Loucy (cell line): Measurements from ENCODE around the gene SLC30A2.

Source experiments
- H2AFZ ChIP-seq: fragments of 200-600 bp; sonication (generic); 2 replicates; pipeline ENCODE4 v1.6.0; 2016; ENCODE audit warnings: antibody characterized with exemption, mild to moderate bottlenecking, low read length, moderate library complexity
- H3F3A ChIP-seq: fragments of 200-600 bp; 2 replicates; pipeline ENCODE4 v1.6.0; 2016; ENCODE audit warnings: antibody characterized with exemption, low read depth, mild to moderate bottlenecking
- H3K27me3 ChIP-seq: fragments of 200-600 bp; sonication (generic); 2 replicates; pipeline ENCODE4 v1.6.1; 2014; ENCODE audit warnings: low read length, mild to moderate bottlenecking; ENCODE audit not compliant: insufficient read depth, poor library complexity, severe bottlenecking
- H3K36me3 ChIP-seq: fragments of 200-600 bp; sonication (generic); 2 replicates; pipeline ENCODE4 v1.6.1; 2016; ENCODE audit warnings: low read length; ENCODE audit not compliant: insufficient read depth
- H3K4me1 ChIP-seq: fragments of 200-600 bp; sonication (generic); 2 replicates; pipeline ENCODE4 v1.5.1; 2014; ENCODE audit warnings: low read length, mild to moderate bottlenecking; ENCODE audit not compliant: insufficient read depth, poor library complexity, severe bottlenecking
- H3K4me2 ChIP-seq: fragments of 200-600 bp; sonication (generic); 2 replicates; pipeline ENCODE4 v1.6.0; 2014; ENCODE audit warnings: antibody characterized with exemption, low read length, low read depth, mild to moderate bottlenecking; ENCODE audit not compliant: poor library complexity, severe bottlenecking
- H3K4me3 ChIP-seq: fragments of 200-600 bp; sonication (generic); 2 replicates; pipeline ENCODE4 v1.5.1; 2014; ENCODE audit warnings: low read length, mild to moderate bottlenecking, mixed read lengths; ENCODE audit not compliant: poor library complexity, severe bottlenecking
- H3K79me2 ChIP-seq: fragments of 200-600 bp; sonication (generic); 2 replicates; pipeline ENCODE4 v1.6.1; 2014; ENCODE audit warnings: low read length; ENCODE audit not compliant: insufficient read depth
- H3K9ac ChIP-seq: fragments of 200-600 bp; sonication (generic); 2 replicates; pipeline ENCODE4 v1.6.0; 2014; ENCODE audit warnings: mild to moderate bottlenecking, low read depth, low read length, moderate library complexity; ENCODE audit not compliant: poor library complexity, severe bottlenecking
- H3K9me2 ChIP-seq: fragments of 200-600 bp; sonication (generic); replicated peaks from 2 replicates; pipeline ENCODE4 v1.6.1; 2016; ENCODE audit warnings: low read depth, low read length, mixed read lengths
- H3K9me3 ChIP-seq: fragments of 200-600 bp; sonication (generic); 2 replicates; pipeline ENCODE4 v1.6.1; 2014; ENCODE audit warnings: mild to moderate bottlenecking, antibody characterized with exemption, low read length, low read depth; ENCODE audit not compliant: insufficient read depth
- H4K20me1 ChIP-seq: fragments of 200-600 bp; sonication (generic); 2 replicates; pipeline ENCODE4 v1.6.0; 2014; ENCODE audit warnings: antibody characterized with exemption, low read length, mild to moderate bottlenecking; ENCODE audit not compliant: insufficient read depth, poor library complexity, severe bottlenecking
- EZH2phosphoT487 ChIP-seq: fragments of 200-600 bp; IDR thresholded peaks from 2 replicates; pipeline ENCODE4 v1.6.1; 2018; ENCODE audit warnings: antibody characterized with exemption, mild to moderate bottlenecking, moderate library complexity, borderline replicate concordance
- TF ChIP-seq, protein P1 (sequence below): fragments of 200-600 bp; sonication (generic); conservative IDR thresholded peaks from 2 replicates; pipeline ENCODE4 v1.5.1; 2014; ENCODE audit warnings: mild to moderate bottlenecking, antibody characterized with exemption, low read length

The SLC30A2 gene

DNA sequence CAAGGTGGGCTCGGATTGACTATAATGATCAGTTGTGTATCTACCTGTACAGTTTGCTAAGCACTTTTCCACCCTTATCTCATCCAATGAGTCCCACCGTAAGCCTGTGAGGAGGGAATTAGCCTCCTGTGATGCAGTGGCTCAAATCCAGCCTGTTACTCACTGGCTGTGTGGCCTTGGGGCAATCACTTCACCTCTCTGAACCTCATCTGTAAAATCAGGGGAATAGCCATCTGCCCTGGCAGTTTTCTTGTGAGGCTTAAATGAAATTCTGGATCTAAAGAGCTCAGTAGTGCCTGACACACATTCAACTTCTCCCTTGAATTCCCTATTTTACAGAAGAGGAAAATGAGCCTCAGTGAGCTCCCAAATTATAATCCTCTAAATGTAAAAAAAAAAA is 31.7 kb downstream of the SLC30A2 start:
- Histone ChIP-seq H3K9me3 (no peaks in the 10 kb centered on the region), H3K9ac (no peak overlapping the region), H3F3A (no peaks in the 10 kb centered on the region), H3K4me1 (peaks cover 16% of the 10 kb centered on the region), H3K27me3 (no peaks in the 10 kb centered on the region), H3K79me2 (no peaks in the 10 kb centered on the region), H2AFZ (no peak overlapping the region), H4K20me1 (no peaks in the 10 kb centered on the region), H3K36me3 (no peaks in the 10 kb centered on the region), H3K9me2 (no peaks in the 10 kb centered on the region), H3K4me3 (no peak overlapping the region), H3K4me2 (no peak overlapping the region)
- TF ChIP-seq, protein P1, sequence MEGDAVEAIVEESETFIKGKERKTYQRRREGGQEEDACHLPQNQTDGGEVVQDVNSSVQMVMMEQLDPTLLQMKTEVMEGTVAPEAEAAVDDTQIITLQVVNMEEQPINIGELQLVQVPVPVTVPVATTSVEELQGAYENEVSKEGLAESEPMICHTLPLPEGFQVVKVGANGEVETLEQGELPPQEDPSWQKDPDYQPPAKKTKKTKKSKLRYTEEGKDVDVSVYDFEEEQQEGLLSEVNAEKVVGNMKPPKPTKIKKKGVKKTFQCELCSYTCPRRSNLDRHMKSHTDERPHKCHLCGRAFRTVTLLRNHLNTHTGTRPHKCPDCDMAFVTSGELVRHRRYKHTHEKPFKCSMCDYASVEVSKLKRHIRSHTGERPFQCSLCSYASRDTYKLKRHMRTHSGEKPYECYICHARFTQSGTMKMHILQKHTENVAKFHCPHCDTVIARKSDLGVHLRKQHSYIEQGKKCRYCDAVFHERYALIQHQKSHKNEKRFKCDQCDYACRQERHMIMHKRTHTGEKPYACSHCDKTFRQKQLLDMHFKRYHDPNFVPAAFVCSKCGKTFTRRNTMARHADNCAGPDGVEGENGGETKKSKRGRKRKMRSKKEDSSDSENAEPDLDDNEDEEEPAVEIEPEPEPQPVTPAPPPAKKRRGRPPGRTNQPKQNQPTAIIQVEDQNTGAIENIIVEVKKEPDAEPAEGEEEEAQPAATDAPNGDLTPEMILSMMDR, result no peak
- no peak for TF ChIP-seq EZH2phosphoT487

DNA sequence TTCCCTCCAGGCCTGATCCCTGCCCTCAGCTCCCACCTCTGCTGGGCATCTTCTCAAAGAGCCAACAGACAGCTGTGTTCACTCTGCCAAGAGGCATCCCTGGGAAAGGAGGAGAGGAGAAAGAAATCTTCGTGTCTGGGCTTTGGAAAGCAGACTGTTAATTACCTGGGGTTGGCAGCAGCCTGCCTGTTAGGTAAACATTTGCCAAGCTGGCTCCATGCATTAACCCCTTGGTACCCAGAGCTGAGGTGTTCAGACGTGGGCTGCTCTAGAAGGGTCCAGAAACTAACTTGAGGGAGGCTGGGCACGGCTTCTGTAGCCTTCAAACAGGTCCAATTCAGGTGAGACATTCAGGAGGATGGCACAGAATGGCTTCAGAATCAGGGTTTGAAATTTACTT is 33.1 kb downstream of the SLC30A2 start:
- Histone ChIP-seq H3K27me3 (no peaks in the 10 kb centered on the region), H3K4me2 (no peak overlapping the region), H3K36me3 (no peaks in the 10 kb centered on the region), H2AFZ (no peak overlapping the region), H3F3A (no peaks in the 10 kb centered on the region), H4K20me1 (no peaks in the 10 kb centered on the region), H3K4me3 (no peak overlapping the region), H3K9ac (no peak overlapping the region), H3K79me2 (no peaks in the 10 kb centered on the region), H3K9me3 (no peaks in the 10 kb centered on the region), H3K4me1 (peaks cover 16% of the 10 kb centered on the region), H3K9me2 (no peaks in the 10 kb centered on the region)
- TF ChIP-seq EZH2phosphoT487, result no peak
- TF ChIP-seq, protein P1, result no peak

DNA sequence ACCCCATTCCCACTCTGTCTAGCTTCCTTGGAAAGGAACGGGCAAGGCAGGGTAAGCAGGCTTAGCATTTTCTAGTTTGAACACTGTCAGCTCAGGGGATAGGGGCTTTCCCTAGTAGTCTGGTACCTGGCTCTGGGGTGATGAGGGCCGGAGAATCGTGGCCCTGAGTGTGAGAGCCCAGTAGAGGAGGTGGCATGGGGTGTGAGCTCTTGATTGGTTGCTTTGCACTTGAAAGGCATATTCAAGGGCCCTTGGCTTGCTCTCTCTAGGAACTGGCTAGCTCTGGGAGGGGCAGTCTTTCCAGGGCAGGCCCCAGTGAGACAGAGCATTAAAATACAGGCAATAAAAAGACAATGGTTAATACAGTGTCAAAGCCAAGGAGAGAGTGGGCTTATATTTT is 35.1 kb downstream of the SLC30A2 start:
- H3K4me2 ChIP-seq, result no peak overlapping the region
- peaks cover 3% of the 10 kb centered on the region for H3K4me1 ChIP-seq
- H3K79me2 ChIP-seq, result no peaks in the 10 kb centered on the region
- no peak overlapping the region for H3K9ac ChIP-seq
- TF ChIP-seq EZH2phosphoT487, result no peak
- TF ChIP-seq, protein P1, result no peak
- no peaks in the 10 kb centered on the region for H4K20me1 ChIP-seq
- no peaks in the 10 kb centered on the region for H3K9me2 ChIP-seq
- no peaks in the 10 kb centered on the region for H3F3A ChIP-seq
- H2AFZ ChIP-seq, result no peak overlapping the region
- H3K9me3 ChIP-seq, result no peaks in the 10 kb centered on the region
- no peak overlapping the region for H3K4me3 ChIP-seq
- H3K36me3 ChIP-seq, result no peaks in the 10 kb centered on the region
- no peaks in the 10 kb centered on the region for H3K27me3 ChIP-seq
